ENCODE data around the gene BBX. TPM values are rescaled to one million over a fixed set of nuclear protein-coding genes. Genes with fewer than 3 reads are reported as not detected.

Gene BBX
- total and polyA plus RNA-seq, 2 donors from 2014 or later: 8.1 to 85.8 TPM

- no peaks in the 10 kb centered on the region for H3K9me3 ChIP-seq (ENCODE audit: control insufficient read depth in 2 of 3, insufficient read depth in 1 of 3, low read length in 3 of 3)
- no peaks in the 10 kb centered on the region for H3K36me3 ChIP-seq (ENCODE audit: control insufficient read depth in 2 of 3, insufficient read depth in 3 of 3, low read length in 3 of 3)
- peaks cover 0 to 6% (median 0%) of the 10 kb centered on the region in 3 donors for H3K4me1 ChIP-seq (ENCODE audit: control insufficient read depth in 2 of 3, insufficient read depth in 2 of 3, low read depth in 1 of 3, low read length in 3 of 3)
- H3K4me3 ChIP-seq (ENCODE audit: low read length in 3 of 3): no peak overlapping the region
- H3K27ac ChIP-seq (ENCODE audit: low read depth in 2 of 2, low read length in 2 of 2): no peak overlapping the region
- DNase-seq: no peak
- no peak for TF ChIP-seq CTCF (IDR thresholded peaks at IDR 0.05; ENCODE audit: borderline replicate concordance, extremely low read depth, insufficient read depth)
- H3K9ac ChIP-seq (ENCODE audit: low read length in 3 of 3): no peak overlapping the region
- FAIRE-seq: no peak
- H3K27me3 ChIP-seq (ENCODE audit: control insufficient read depth, insufficient read depth, low read length): no peaks in the 10 kb centered on the region
- intact Hi-C loops (cut with DNase I): no loop called here
These were observed 139.8 kb downstream of the BBX start for GRCh38 chr3:107662586-107662985.

- no peak for TF ChIP-seq CTCF (IDR thresholded peaks at IDR 0.05; ENCODE audit: borderline replicate concordance, extremely low read depth, insufficient read depth)
- Histone ChIP-seq H3K27me3 (ENCODE audit: control insufficient read depth, insufficient read depth, low read length) (no peaks in the 10 kb centered on the region), H3K36me3 (ENCODE audit: control insufficient read depth in 2 of 3, insufficient read depth in 3 of 3, low read length in 3 of 3) (no peaks in the 10 kb centered on the region), H3K4me3 (ENCODE audit: low read length in 3 of 3) (no peak overlapping the region), H3K9me3 (ENCODE audit: control insufficient read depth in 2 of 3, insufficient read depth in 1 of 3, low read length in 3 of 3) (no peaks in the 10 kb centered on the region), H3K27ac (ENCODE audit: low read depth in 2 of 2, low read length in 2 of 2) (no peak overlapping the region), H3K9ac (ENCODE audit: low read length in 3 of 3) (no peak overlapping the region), H3K4me1 (ENCODE audit: control insufficient read depth in 2 of 3, insufficient read depth in 2 of 3, low read depth in 1 of 3, low read length in 3 of 3) (peaks cover 0 to 6% (median 0%) of the 10 kb centered on the region in 3 donors)
- DNase-seq: no peak
- intact Hi-C loops (cut with DNase I): no loop called here
- no peak for FAIRE-seq
These were observed 140.5 kb downstream of the BBX start for GRCh38 chr3:107663266-107663665.

DNA sequence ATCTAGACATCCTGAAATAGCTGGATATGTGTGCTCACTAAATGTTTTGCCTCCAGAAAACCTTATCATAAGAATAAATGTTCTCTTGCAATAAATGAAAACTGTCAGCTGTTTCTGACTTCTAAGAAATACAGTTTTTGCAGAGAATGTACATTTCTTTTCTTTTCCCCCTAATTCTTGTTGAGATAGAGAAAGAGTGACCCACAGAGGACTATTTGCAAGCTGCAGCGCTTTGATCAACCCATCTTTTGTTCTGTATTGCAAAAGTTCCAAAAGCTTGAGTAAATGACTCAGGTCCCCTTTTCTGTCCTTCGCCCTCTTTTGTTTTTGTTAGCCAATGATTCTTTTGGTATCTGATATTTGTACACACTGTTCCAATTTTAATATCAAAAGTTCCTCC lies 141.9 kb downstream of the BBX start:
- no peak for TF ChIP-seq CTCF (IDR thresholded peaks at IDR 0.05; ENCODE audit: borderline replicate concordance, extremely low read depth, insufficient read depth)
- FAIRE-seq (no peak), DNase-seq (no peak)
- Histone ChIP-seq H3K27me3 (ENCODE audit: control insufficient read depth, insufficient read depth, low read length) (no peaks in the 10 kb centered on the region), H3K4me1 (ENCODE audit: control insufficient read depth in 2 of 3, insufficient read depth in 2 of 3, low read depth in 1 of 3, low read length in 3 of 3) (peaks cover 0 to 6% (median 0%) of the 10 kb centered on the region in 3 donors), H3K4me3 (ENCODE audit: low read length in 3 of 3) (no peak overlapping the region), H3K36me3 (ENCODE audit: control insufficient read depth in 2 of 3, insufficient read depth in 3 of 3, low read length in 3 of 3) (no peaks in the 10 kb centered on the region), H3K9ac (ENCODE audit: low read length in 3 of 3) (no peak overlapping the region), H3K27ac (ENCODE audit: low read depth in 2 of 2, low read length in 2 of 2) (no peak overlapping the region), H3K9me3 (ENCODE audit: control insufficient read depth in 2 of 3, insufficient read depth in 1 of 3, low read length in 3 of 3) (no peaks in the 10 kb centered on the region)
- intact Hi-C loops (cut with DNase I): no loop called here

DNA sequence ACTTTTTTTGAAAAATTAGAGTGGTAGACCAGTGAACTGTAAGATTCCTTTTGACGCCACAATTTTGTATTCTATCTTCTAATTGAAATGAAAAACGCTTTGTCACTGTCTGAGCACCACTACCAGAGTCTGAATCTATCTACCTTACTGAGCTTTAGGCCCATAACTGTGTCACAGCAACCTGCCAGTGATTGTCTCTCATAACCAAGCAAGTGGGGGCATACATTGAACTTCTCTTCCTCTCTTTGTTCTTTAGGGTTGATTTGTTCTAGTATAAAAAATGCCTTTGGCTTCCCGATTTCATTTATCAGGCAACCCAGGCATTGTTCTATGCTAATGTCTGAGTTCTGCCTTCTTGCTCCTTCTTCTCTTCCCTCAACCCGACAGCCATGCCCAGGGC lies 142.6 kb downstream of the BBX start:
- DNase-seq: no peak
- Histone ChIP-seq H3K4me3 (ENCODE audit: low read length in 3 of 3) (no peak overlapping the region), H3K4me1 (ENCODE audit: control insufficient read depth in 2 of 3, insufficient read depth in 2 of 3, low read depth in 1 of 3, low read length in 3 of 3) (peaks cover 0 to 6% (median 0%) of the 10 kb centered on the region in 3 donors), H3K36me3 (ENCODE audit: control insufficient read depth in 2 of 3, insufficient read depth in 3 of 3, low read length in 3 of 3) (no peaks in the 10 kb centered on the region), H3K9me3 (ENCODE audit: control insufficient read depth in 2 of 3, insufficient read depth in 1 of 3, low read length in 3 of 3) (no peaks in the 10 kb centered on the region), H3K27ac (ENCODE audit: low read depth in 2 of 2, low read length in 2 of 2) (no peak overlapping the region), H3K9ac (ENCODE audit: low read length in 3 of 3) (no peak overlapping the region), H3K27me3 (ENCODE audit: control insufficient read depth, insufficient read depth, low read length) (no peaks in the 10 kb centered on the region)
- no peak for FAIRE-seq
- TF ChIP-seq CTCF (IDR thresholded peaks at IDR 0.05; ENCODE audit: borderline replicate concordance, extremely low read depth, insufficient read depth): no peak
- intact Hi-C loops (cut with DNase I): no loop called here

Data from kidney (tissue), 14 donors.